RWPE2 (cell line): ENCODE measurements around the gene MPHOSPH8.

ENCODE experiments used
- ATAC-seq: fragments of 200-7000 bp; cut with Tn5 transposase; 3 replicates; pipeline ENCODE4 v1.9.1; 2021; ENCODE audit warnings: low read depth
- DNase-seq: peaks from one replicate; pipeline ENCODE4 v3.0.0-alpha.2; 2020; ENCODE audit warnings: low spot score
- H3K27ac ChIP-seq: fragments of 450-650 bp; 2 replicates; pipeline ENCODE4 v1.5.1; 2017; ENCODE audit warnings: mild to moderate bottlenecking; ENCODE audit not compliant: poor library complexity, severe bottlenecking
- H3K27me3 ChIP-seq: fragments of 250-450 bp; sonication (Bioruptor Pico); 2 replicates; pipeline ENCODE4 v1.5.1; 2021; ENCODE audit warnings: mild to moderate bottlenecking, moderate library complexity; ENCODE audit not compliant: insufficient read depth, poor library complexity, severe bottlenecking
- H3K36me3 ChIP-seq: fragments of 250-450 bp; sonication (Bioruptor Pico); 2 replicates; pipeline ENCODE4 v1.5.1; 2020; ENCODE audit warnings: low read depth, mild to moderate bottlenecking, moderate library complexity
- H3K4me1 ChIP-seq: fragments of 250-450 bp; sonication (Bioruptor Pico); 2 replicates; pipeline ENCODE4 v1.5.1; 2021; ENCODE audit warnings: mild to moderate bottlenecking, moderate library complexity; ENCODE audit not compliant: insufficient read depth, poor library complexity, severe bottlenecking
- H3K4me3 ChIP-seq: fragments of 250-450 bp; sonication (Bioruptor Pico); 2 replicates; pipeline ENCODE4 v1.5.1; 2021; ENCODE audit warnings: mild to moderate bottlenecking, moderate library complexity; ENCODE audit not compliant: severe bottlenecking
- H3K9me3 ChIP-seq: fragments of 250-450 bp; sonication (Bioruptor Pico); 2 replicates; pipeline ENCODE4 v1.5.1; 2021; ENCODE audit warnings: mild to moderate bottlenecking, moderate library complexity; ENCODE audit not compliant: severe bottlenecking
- TF ChIP-seq, protein P1 (sequence below): fragments of 450-650 bp; IDR thresholded peaks from one replicate; pipeline ENCODE4 v1.5.1; 2017; ENCODE audit warnings: mild to moderate bottlenecking, moderate library complexity; ENCODE audit not compliant: poor library complexity, severe bottlenecking

Gene MPHOSPH8

DNA sequence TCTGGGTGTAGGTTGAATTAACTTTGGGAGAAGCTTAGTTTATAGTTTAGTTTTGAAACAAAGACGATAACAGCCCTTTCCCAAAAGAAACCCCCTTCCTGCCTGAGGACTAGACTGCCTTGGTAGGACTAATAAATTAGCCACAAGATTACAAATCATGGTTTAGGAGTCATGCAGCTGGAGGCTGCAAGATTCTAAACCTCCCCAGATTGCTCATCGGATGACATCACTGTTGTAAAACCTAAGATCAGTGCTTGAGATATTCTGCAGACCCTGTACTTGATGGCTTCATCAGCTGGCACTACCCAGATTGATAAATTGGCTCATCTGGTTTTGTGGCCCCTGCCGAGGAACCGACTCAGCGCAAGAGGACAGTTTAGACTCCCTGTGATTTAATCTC lies 35.9 kb upstream of the MPHOSPH8 start:
- no peaks in the 10 kb centered on the region for H3K9me3 ChIP-seq
- TF ChIP-seq, protein P1, sequence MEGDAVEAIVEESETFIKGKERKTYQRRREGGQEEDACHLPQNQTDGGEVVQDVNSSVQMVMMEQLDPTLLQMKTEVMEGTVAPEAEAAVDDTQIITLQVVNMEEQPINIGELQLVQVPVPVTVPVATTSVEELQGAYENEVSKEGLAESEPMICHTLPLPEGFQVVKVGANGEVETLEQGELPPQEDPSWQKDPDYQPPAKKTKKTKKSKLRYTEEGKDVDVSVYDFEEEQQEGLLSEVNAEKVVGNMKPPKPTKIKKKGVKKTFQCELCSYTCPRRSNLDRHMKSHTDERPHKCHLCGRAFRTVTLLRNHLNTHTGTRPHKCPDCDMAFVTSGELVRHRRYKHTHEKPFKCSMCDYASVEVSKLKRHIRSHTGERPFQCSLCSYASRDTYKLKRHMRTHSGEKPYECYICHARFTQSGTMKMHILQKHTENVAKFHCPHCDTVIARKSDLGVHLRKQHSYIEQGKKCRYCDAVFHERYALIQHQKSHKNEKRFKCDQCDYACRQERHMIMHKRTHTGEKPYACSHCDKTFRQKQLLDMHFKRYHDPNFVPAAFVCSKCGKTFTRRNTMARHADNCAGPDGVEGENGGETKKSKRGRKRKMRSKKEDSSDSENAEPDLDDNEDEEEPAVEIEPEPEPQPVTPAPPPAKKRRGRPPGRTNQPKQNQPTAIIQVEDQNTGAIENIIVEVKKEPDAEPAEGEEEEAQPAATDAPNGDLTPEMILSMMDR = no peak
- H3K4me1 ChIP-seq = no peaks in the 10 kb centered on the region
- peak overlapping the region; percentile 26 for H3K27ac ChIP-seq
- DNase-seq (no peak), ATAC-seq (peak; percentile 20; the same call in 1 of the 3 replicates)
- H3K36me3 ChIP-seq = no peaks in the 10 kb centered on the region
- no peaks in the 10 kb centered on the region for H3K27me3 ChIP-seq
- no peak overlapping the region for H3K4me3 ChIP-seq

DNA sequence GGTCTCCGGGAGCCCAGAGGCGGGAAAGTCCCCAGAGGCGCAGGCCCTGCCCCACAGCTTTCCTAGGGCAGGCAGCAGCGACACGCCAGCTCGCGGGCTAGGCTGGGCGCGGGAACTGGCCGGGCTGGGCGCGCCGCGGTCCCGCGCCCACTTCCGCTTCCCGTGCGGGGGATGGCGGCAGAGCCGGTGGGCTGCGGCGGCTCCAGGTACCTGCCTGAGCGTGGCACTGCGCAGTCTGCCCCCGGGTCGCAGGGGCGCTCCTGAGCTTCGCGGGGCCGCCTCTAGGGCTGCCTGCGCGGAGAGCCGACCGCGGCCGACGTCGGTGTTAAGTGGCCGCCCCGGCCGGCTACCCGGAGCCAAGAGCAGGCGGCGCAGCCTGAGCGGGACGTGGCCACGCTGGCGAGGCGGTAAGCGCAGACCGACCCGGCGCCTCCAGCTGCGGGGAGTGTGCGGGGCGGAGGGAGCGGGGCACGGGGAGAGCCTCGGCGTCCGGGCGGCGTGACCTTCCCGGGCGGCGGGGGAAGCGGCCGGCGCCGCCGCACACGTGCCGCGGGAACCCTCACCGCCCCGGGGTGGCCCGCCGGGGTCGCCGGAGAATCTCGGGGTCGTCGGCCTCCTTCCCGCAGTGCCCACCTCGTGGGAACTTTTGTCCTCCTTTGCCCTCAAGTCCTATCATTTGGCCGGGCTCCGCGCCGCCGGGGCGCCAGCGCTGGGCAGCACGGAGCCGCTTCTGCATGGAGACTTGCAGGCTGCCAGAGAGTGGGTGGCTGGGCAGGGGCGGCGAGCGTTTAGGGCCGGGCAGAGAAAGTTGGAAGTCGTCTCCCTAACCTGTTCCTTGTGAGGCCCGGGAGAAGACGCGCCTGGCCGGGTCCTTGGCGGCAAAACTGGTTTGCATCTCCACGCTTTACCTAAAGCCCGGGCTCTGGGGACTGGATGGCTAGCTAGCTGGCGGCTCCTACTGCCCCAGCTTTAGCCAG lies 31.4 kb upstream of the MPHOSPH8 start:
- peak overlapping the region; percentile 98 for H3K4me3 ChIP-seq
- TF ChIP-seq, protein P1 = peak; percentile 25
- peak overlapping the region; percentile 67 for H3K27ac ChIP-seq
- H3K9me3 ChIP-seq = no peaks in the 10 kb centered on the region
- no peak for DNase-seq
- H3K27me3 ChIP-seq = no peaks in the 10 kb centered on the region
- H3K36me3 ChIP-seq = 0 out of 2 replicates have a peak, but pooled peaks cover 4% of the 10 kb centered on the region
- H3K4me1 ChIP-seq = peaks cover 11% of the 10 kb centered on the region
- ATAC-seq = peak; percentile 71

DNA sequence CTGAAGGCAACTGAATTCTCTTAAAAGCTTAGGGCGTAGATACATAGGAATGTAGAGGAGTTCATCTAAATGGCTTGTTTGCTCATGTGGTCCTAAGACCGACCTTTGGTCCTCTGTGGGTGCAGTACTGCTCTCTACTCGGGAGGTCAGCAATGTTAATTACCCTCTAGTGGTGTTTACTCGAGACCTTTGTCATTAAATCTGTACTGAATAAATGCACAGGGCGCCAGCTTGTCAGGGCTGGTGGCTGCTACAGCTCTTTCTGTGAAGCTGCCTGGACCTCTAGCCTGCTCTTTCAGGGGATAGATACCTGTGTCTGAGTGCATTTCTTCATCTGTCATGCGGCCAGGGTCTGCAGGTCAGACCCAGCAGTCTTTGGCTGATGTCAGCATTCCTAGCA lies 29.2 kb upstream of the MPHOSPH8 start:
- H3K36me3 ChIP-seq = 0 out of 2 replicates have a peak, but pooled peaks cover 8% of the 10 kb centered on the region
- H3K9me3 ChIP-seq = no peaks in the 10 kb centered on the region
- H3K27me3 ChIP-seq = no peaks in the 10 kb centered on the region
- TF ChIP-seq, protein P1 = no peak
- H3K4me3 ChIP-seq = no peak overlapping the region
- peaks cover 11% of the 10 kb centered on the region for H3K4me1 ChIP-seq
- ATAC-seq = no peak
- H3K27ac ChIP-seq = peak overlapping the region; percentile 67
- DNase-seq = no peak

DNA sequence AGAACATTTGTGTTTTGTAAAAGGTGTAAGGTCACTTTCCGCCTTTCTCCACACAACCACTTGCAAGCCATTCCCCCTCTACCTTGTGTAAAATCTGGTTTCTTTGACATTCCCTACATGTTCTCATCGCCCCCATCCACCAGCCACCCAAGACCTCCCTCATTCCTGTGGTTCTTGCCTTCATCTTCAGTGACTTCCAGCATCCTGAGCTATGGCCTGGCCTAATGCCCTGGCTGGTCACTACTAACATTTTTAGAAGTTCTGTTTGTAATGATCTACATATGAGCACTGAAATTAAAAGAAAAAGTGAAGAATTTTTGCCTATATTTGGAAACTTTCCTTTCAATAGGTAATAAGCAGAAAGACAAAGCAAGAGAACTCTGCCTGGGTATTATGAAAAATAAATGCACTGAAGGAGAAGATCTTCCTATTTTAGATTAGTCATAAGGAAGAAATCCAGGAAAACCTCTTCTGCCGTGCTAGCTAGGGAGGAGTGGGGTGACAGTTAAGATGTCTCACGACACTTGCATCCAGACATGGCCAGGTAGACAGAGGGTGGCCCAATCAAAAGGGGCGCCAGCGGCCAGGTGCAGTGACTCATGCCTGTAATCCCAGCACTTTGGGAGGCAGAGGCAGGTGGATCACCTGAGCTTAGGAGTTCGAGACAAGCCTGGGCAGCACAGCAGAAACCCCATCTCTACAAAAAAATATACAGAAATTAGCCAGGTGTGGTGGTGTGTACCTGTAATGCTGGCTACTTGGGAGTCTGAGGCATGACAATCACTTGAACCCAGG lies 28.1 kb upstream of the MPHOSPH8 start:
- Histone ChIP-seq H3K9me3 (no peaks in the 10 kb centered on the region), H3K4me1 (peaks cover 11% of the 10 kb centered on the region), H3K36me3 (0 out of 2 replicates have a peak, but pooled peaks cover 8% of the 10 kb centered on the region), H3K27ac (peak overlapping the region; percentile 67), H3K4me3 (no peak overlapping the region), H3K27me3 (no peaks in the 10 kb centered on the region)
- TF ChIP-seq, protein P1 = no peak
- DNase-seq (no peak), ATAC-seq (peak; percentile 61)
